NCI-H2227 treated with DMSO at 0.1 percent for 48 hours (cell line): ENCODE measurements around the gene SELENON.
A peak's percentile ranks its signal among the peaks of the same experiment; 100 is the strongest.

ENCODE experiments used
- DNase-seq: peaks from one replicate; lab custom pipeline; 2025; lab: John Stamatoyannopoulos, UW

The SELENON gene

GRCh38 chr1:25793585-25794170 lies 6.3 kb upstream of the SELENON start:
- DNase-seq, result no peak

DNA sequence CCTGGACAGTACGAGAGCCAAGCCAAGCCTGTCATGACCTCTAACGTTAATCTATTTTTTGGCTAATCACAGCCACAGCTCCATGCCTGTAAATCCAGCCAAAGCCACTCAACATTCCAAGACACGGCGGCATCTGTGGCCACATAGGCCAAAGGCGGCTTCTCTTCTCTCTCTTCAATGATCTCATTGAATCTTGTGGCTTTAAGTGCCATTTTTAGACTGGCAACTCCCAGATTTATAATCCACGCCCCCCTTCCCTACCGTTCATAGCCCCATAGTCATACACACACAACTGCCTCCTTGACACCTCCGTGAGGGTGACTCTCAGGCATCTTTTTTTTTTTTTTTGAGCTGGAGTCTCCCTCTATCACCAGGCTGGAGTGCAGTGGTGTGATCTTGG lies 5.7 kb upstream of the SELENON start:
- DNase-seq, result no peak

DNA sequence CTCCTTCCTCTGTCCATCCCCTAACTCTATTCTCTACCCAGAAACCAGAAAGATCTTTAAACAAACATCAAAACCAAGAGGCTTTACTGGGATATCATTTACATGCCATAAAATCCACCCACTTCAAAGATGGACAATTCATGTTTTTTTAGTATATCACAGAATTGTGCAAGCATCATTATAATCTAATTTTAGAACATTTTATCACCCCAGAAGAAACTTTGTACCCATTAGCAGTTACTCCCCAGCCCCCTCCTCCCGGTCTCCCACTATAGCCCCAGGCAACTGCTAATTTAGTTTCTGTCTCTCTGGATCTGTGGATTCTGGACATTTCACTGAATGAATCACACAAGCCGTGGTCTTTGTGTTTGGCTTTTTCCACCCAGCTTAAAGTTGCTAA lies 4.8 kb upstream of the SELENON start:
- no peak for DNase-seq

GRCh38 chr1:25795946-25796810 lies 3.8 kb upstream of the SELENON start:
- no peak for DNase-seq

DNA sequence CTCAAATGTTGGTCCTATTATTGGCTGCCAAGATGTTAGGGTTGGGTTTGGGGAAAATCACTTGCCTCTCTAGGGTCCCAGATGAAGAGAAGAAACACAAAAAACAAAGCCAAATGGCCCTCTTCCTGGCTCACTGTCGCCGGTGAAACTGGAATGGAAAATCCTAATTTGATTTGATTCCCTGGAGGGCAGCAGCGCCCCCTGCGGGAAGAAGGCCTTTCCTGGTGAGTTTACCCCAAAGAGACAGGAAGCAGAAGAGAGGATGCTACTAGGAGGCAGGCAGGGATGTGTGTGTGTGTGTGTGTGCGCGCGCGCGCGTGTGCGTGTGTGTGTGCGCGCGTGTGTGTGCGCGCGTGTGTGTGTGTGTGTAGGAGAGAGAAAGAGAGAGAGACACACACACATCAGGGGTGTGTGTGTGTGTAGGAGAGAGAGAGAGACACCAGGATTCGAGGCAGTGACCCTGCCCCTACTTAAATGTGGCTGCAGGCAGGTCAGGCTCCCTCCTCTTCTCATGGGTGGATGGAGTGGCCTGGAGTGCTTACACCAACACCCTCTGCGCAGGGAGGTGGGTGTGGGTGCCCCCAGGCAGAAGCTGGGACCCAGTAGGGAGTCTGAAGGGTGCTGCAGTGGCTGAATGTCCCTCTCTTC lies 3.1 kb upstream of the SELENON start:
- peak; percentile 85 for DNase-seq

- DNase-seq, result no peak
Measured at GRCh38 chr1:25797939-25798338, 2.1 kb upstream of the SELENON start.

DNA sequence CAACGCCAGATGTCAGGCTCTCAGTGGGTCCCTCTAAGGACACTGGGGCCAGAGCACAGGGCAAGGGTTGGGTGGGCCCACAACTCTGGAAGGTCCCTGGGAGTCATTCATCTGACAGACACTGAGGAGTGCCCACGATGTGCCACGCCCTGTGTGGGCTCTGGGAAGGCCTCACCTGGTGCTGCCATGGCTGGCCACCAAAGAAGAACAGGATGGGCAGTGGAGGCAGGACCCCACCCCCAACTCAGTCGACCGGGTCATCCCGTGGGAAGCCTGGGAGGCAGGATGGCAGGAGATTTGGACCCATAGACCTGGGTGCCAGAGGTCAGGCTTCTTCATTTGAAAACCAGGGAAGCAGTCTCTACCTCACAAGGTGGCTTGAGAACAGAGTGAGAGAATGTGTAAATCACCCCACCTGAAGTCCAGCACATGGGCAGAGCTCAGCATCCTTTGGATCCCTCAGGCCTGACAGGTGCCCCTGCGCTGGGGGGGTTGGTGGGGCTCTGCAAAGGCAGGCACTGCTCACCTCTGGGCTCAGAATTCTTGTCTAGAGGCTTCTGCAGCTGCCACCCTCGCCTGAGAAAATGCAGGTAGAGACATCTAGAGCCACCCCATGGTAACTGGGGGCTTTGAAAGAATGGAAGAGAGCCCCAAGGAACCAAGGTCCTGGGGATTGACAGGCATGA lies 1.2 kb upstream of the SELENON start:
- no peak for DNase-seq

DNA sequence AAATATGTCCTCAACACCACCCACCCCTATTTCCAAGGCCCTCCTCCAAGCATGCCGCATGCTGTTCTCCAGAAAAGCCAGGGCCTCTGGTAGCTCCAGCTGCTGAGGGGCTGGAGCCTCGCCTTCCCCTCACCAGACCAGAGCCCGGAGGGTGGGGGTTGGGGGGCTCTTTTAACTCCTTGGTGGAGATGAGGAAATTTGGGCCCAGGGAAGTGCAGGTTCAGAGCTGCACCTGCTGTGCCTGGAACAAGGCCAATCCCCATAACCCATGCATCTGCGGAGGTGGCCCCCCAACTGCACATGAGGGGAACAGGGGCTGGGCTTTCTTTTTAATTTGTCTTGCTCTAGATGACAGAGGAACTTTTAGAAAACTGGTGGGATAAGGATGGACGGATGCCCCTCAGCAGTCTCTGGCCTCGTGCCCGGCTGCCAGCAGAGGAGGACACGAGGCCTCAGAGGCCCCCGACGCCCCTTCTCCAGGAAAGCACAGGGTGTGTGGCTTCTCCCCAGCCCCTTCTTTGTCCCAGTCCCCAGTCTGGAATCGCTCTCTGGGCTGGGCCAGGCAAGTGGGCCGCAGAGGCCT lies 550 bp upstream of the SELENON start:
- DNase-seq, result no peak

- no peak for DNase-seq
Measured at GRCh38 chr1:25800703-25801377, 847 bp downstream of the SELENON start.

- DNase-seq, result no peak
Measured at GRCh38 chr1:25802915-25803314, 2.9 kb downstream of the SELENON start.

GRCh38 chr1:25803368-25803767 lies 3.4 kb downstream of the SELENON start:
- DNase-seq, result no peak

- no peak for DNase-seq
Measured at GRCh38 chr1:25804244-25804963, 4.4 kb downstream of the SELENON start.

DNA sequence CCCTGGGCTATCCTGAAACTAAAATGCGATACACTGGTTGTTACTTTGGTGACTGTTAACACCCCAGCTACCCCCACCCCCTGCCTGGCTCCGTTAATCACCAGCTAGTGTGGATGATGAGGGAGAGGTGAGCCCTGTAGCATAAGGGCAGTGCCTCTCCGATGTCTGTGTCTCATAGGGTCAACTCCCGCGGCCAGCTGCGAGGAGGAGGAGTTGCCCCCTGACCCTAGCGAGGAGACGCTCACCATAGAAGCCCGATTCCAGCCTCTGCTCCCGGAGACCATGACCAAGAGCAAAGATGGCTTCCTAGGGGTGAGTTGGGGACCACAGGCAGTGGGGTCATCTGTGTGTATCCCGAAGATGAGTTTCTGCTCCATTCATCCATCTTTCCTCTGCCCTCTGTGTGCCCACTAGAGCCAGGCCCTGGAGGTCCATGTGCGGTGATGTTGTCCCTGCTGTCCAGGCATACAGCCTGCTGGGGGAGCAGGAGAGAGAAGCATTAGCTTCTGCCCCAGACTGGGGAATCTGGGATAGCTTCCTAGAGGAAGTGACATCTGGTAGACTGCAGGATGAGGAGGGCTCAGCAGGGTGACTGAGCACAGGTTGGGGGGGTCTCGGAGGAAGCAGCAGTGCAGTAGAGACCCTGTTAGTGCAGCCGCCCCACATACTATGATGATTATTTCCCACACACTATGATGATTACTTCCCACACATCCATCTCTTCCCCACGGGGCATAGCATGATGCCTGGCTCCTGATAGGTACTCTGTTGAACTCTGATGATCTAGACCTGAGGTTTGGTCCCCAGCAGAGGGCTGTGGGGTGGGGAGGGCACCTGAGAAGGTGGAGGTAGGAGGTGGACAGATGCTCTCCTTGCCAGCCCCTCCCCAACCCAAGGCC lies 5.2 kb downstream of the SELENON start:
- no peak for DNase-seq

GRCh38 chr1:25805863-25806225 lies 5.9 kb downstream of the SELENON start:
- DNase-seq, result no peak

DNA sequence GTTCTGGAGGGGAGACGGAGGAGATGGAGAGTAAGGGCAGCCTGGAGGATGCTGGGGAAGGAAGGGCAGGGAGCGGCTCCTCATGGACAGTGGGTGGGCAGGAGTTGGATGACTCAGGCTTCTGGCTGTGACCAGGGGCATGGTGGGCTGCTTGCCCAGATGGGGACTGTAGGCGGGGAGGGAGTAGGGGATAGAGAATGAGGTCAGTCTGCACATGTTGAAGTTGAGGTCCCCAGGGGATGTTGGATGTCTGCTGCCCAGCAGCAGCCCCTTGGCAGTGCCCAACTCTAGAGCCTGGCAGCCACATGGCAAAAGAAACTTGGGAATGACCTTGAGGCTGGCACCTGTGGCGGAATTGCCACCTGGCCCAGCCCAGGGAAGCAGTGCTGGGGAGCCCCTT lies 6.4 kb downstream of the SELENON start:
- no peak for DNase-seq

DNA sequence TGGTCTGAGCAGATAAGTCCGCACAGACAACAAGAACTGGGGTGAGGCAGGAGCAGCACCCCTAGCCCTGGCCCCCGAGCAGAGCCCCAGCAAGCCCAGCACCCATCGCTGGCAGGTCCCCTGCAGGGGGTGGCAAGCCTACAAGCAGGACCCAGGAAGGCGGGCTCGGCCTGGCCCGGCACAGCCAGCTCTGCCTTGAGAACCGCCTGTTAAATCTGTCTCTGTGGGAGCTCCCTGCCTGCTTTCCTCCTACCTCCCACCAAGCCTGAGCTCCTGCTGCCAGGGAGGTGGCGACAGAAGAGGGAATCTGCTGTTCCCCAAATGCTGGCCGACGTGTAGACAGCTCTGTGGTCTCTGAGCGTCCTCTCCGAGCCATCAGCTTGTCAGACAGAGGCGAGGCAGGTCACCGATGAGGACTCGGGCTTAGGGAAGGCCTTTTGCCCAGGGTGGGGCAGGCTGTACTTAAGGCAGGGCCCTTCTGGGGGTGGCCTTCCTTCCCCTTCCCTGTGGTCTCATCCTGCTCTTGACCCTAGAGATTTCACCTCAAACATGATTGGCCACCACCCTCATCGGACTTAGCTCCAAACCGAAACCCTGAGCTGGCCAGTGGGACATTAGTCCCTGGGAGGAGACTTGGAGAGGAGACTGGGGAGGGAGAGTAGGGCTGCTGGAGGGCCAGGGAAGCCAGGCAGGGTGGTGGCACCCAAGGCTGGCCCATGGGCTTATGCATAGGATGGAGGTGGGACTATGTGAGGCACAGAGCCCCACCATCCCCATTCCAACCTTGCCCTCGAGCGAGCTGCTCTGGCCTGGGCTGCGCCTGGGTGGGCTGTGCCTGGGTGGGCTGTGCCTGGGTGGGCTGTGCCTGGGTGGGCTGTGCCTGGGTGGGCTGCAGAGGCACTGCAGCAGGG lies 7.7 kb downstream of the SELENON start:
- DNase-seq, result no peak

DNA sequence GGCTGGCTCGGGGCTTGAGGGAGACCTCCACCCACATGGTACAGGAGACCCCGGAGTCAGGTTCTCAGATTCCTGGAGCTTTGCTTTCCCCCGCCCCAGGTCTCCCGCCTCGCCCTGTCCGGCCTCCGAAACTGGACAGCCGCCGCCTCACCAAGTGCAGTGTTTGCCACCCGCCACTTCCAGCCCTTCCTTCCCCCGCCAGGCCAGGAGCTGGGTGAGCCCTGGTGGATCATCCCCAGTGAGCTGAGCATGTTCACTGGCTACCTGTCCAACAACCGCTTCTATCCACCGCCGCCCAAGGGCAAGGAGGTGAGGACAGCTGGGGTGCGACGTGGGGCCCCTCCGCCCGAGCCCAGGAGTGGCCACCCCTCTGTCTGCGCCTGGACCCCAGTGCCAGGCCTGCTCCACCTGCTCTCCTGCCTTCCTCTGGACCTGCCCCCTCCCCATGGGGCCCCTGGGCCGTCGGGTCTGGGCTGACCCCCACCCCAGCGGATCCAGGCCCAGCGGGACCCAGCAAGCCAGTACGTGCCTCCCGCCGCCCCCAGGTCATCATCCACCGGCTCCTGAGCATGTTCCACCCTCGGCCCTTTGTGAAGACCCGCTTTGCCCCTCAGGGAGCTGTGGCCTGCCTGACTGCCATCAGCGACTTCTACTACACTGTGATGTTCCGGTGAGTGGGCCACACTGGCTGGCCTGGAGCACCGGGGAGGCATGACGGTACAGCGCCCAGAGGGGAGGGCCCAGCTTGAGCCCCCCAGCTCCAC lies 8.7 kb downstream of the SELENON start:
- DNase-seq, result no peak

- no peak for DNase-seq
Measured at GRCh38 chr1:25809283-25809926, 9.4 kb downstream of the SELENON start.
